Measurements from ENCODE around the gene GOSR1. TPM values are rescaled to one million over a fixed set of nuclear protein-coding genes. Genes with fewer than 3 reads are reported as not detected.
"Not testable (repeated sequence)": the region's sequence is repeated elsewhere in the genome, so short reads cannot be mapped to it uniquely, and the experiment has no call there.

The GOSR1 gene
- polyA plus RNA-seq, 1 of the 3 experiments (the other 2 are of a cell fraction), result 13.7 TPM

- H2AFZ ChIP-seq (ENCODE audit: low read depth), result no peak overlapping the region
- H3K9me3 ChIP-seq, result no peaks in the 10 kb centered on the region
- no peak overlapping the region for H3K9ac ChIP-seq
- DNase-seq, result no peak
- ChIA-PET POLR2A (no interaction called here), CTCF (no interaction called here)
- H3K4me3 ChIP-seq (ENCODE audit: low read depth in 2 of 2, low read length in 1 of 2), result no peak overlapping the region
- 81% methylated on average over 9 of the region's 10 CpGs for WGBS (ENCODE audit: low lambda C conversion rate)
- no peaks in the 10 kb centered on the region for H3K36me3 ChIP-seq (replicated peaks in 1 of 2; ENCODE audit: control insufficient read depth in 1 of 2, insufficient read depth in 2 of 2, low read length in 1 of 2)
- no peaks in the 10 kb centered on the region for H3K9me2 ChIP-seq
- no peaks in the 10 kb centered on the region for H3K79me2 ChIP-seq (ENCODE audit: insufficient read depth)
- no peaks in the 10 kb centered on the region for H3K27me3 ChIP-seq (ENCODE audit: insufficient read depth)
- no peaks in the 10 kb centered on the region for H4K20me1 ChIP-seq (ENCODE audit: insufficient read depth)
- no peak for TF ChIP-seq MEF2A (IDR thresholded peaks at IDR 0.05; ENCODE audit: borderline replicate concordance, low read depth)
- TF ChIP-seq CTCF (IDR thresholded peaks at IDR 0.05), result no peak
- no peak for TF ChIP-seq FOXJ3 (CRISPR knock-in tag; IDR thresholded peaks at IDR 0.05)
- no peak for TF ChIP-seq RFX5 (IDR thresholded peaks at IDR 0.05; ENCODE audit: low read length)
- TF ChIP-seq GATA2 (CRISPR knock-in tag; IDR thresholded peaks at IDR 0.05), result no peak
- TF ChIP-seq POLR2AphosphoS5 (IDR thresholded peaks at IDR 0.05; ENCODE audit: low read depth, low read length), result no peak
- no peak for TF ChIP-seq USF2 (IDR thresholded peaks at IDR 0.05; ENCODE audit: borderline replicate concordance, low read depth, low read length)
- no peak for TF ChIP-seq FOSL2 (IDR thresholded peaks at IDR 0.05; ENCODE audit: borderline replicate concordance, low read depth)
- no peak for TF ChIP-seq RAD21 (IDR thresholded peaks at IDR 0.05; ENCODE audit: low read length)
- no peak for TF ChIP-seq CHD2 (IDR thresholded peaks at IDR 0.05; ENCODE audit: low read length, partially characterized antibody)
- no peak for TF ChIP-seq RXRA (IDR thresholded peaks at IDR 0.05; ENCODE audit: borderline replicate concordance, low read depth)
- TF ChIP-seq RCOR1 (IDR thresholded peaks at IDR 0.05; ENCODE audit: low read length), result no peak
- TF ChIP-seq ZBTB33 (IDR thresholded peaks at IDR 0.05; ENCODE audit: borderline replicate concordance, low read depth), result no peak
- no peak for TF ChIP-seq EZH2phosphoT487 (IDR thresholded peaks at IDR 0.05; ENCODE audit: borderline replicate concordance, low read depth)
- no peak for TF ChIP-seq MXI1 (IDR thresholded peaks at IDR 0.05; ENCODE audit: low read depth, low read length)
- TF ChIP-seq TEAD4 (IDR thresholded peaks at IDR 0.05; ENCODE audit: borderline replicate concordance, insufficient read depth), result no peak
- no peaks in the 10 kb centered on the region for H3F3A ChIP-seq (replicated peaks; ENCODE audit: insufficient read depth)
- H3K4me2 ChIP-seq, result no peak overlapping the region
- H3K27ac ChIP-seq (ENCODE audit: low read depth in 2 of 2, low read length in 1 of 2), result no peak overlapping the region
- H3K4me1 ChIP-seq (ENCODE audit: control insufficient read depth in 1 of 2, insufficient read depth in 2 of 2, low read depth in 1 of 2, low read length in 1 of 2), result no peaks in the 10 kb centered on the region
Measured at GRCh38 chr17:30550512-30551273, 73.5 kb downstream of the GOSR1 start.

- POLR2A ChIA-PET; H3K4me2 ChIP-seq; H3K36me3 ChIP-seq (replicated peaks in 1 of 2; ENCODE audit: control insufficient read depth in 1 of 2, insufficient read depth in 2 of 2, low read length in 1 of 2); H2AFZ ChIP-seq (ENCODE audit: low read depth); CTCF ChIA-PET; H3K9me3 ChIP-seq; H3K9ac ChIP-seq; DNase-seq; H4K20me1 ChIP-seq (ENCODE audit: insufficient read depth); H3K9me2 ChIP-seq; H3K4me3 ChIP-seq (ENCODE audit: low read depth in 2 of 2, low read length in 1 of 2); H3K4me1 ChIP-seq (ENCODE audit: control insufficient read depth in 1 of 2, insufficient read depth in 2 of 2, low read depth in 1 of 2, low read length in 1 of 2); H3F3A ChIP-seq (replicated peaks; ENCODE audit: insufficient read depth); H3K79me2 ChIP-seq (ENCODE audit: insufficient read depth); H3K27ac ChIP-seq (ENCODE audit: low read depth in 2 of 2, low read length in 1 of 2); H3K27me3 ChIP-seq (ENCODE audit: insufficient read depth): not testable (repeated sequence)
- WGBS (ENCODE audit: low lambda C conversion rate), result 83% methylated on average over 9 of the region's 9 CpGs
Measured at GRCh38 chr17:30551274-30551995, 74.2 kb downstream of the GOSR1 start.
